Activated T-cell treated with anti-CD3 and anti-CD28 coated beads for 48 hours (primary cell): ENCODE data around the gene RNF6.

ENCODE experiments used
- DNase-seq: peaks from one replicate; pipeline ENCODE4 v3.0.0-alpha.2; 2020; ENCODE audit warnings: low read depth

RNF6 gene

GRCh38 chr13:26225896-26226617 is 3.9 kb upstream of the RNF6 start:
- no peak for DNase-seq

DNA sequence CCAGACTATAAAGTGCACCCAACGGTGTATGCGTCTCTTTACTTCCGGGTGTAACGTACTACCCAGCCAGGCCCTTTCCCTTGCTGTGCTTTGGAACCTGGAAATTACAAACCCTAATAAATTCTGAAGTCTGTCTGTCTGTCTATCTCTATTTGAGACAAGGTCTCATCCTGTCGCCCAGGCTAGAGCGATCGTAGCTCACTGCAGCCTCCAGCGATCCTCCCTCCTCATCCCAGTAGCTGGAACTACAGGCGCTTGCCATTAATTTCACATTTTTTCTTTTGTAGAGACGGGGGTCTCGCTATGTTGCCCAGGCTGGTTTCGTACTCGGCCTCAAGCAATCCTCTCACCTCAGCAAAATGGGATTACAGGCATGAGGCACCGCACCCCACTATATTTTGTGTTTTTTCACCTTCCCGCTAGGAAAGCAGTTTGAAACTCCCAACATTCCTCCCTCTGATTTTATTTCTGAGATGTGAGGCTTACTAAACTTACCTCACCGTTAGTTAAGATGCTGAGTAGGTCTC is 469 bp upstream of the RNF6 start:
- DNase-seq, result no peak

GRCh38 chr13:26221399-26221720 is 754 bp downstream of the RNF6 start:
- DNase-seq, result no peak

DNA sequence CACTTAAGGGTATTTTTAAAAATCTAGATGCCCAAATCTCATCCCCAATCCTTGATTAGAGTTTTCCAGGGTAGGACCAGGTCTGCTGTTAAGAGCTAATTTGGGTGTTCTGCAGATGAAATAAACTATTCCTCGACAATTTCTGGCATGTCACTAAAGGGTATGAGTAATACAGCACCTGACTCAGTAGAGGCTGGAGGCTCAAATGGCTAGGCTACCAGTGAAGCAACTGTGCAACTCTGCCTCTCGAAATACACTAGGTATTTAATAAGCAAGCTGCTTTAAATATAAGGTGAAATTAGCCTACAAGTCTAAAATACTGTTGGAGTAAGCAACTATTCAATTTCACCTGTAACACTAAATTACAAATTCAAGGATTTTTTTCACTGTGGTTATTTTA is 1.5 kb downstream of the RNF6 start:
- no peak for DNase-seq

DNA sequence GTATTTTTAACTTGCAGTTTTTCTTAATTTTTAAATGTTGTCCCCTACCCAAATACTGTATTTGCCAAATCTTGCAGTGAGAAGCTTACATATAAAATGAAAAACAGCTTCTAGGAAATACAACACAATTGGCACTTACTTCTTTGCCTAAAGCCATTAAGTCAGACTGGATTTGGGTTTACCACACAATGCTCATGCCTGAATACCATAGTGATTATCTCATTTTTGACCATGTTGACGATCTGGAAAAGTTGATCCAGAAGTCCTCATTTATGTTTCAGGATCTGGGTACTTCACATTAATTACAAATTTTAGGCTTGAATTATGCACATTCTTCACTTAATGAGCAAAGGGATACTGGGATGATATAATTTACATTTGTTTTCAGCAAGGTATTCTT is 2.4 kb downstream of the RNF6 start:
- no peak for DNase-seq

DNA sequence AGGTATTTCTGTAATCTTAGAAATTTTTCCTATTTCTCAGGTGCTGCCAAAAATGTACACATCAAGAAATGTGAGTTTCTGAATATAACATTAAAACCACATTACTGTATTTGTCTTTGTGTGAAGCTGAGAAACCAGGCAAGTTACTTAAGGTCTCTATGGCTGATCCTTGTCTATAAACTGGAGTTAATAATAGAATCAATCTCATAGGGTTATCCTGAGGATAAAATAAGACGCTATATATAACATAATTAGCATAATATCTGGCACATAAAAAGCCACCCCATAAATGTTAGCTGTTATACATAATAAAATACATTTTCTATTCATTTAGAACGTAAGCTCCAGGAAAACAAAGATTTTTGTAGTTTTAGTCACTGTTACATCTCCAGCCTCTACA is 6.1 kb downstream of the RNF6 start:
- DNase-seq, result no peak

GRCh38 chr13:26213982-26214381 is 8.1 kb downstream of the RNF6 start:
- no peak for DNase-seq

DNA sequence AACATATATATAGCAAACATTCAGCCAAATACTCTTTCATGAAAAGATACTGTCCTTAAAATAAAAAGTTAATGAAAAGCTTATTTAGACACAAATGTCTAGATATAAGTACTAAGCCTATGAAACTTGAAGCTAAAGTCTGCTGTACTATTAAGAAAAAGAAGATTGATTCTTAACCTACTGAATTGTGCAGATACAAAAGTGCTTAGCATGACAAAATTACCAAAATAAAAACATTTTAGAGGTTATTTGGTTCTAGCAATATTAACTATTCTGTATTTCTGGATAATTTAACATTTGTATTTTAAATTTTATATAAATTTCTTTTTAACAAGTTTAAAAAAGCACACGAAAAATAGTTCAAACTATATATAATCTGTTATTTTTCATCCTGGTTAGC is 8.8 kb downstream of the RNF6 start:
- DNase-seq, result no peak

- DNase-seq, result no peak
Measured at GRCh38 chr13:26208287-26208686, 13.8 kb downstream of the RNF6 start.

GRCh38 chr13:26202365-26202972 is 19.6 kb downstream of the RNF6 start:
- no peak for DNase-seq

- DNase-seq, result no peak
Measured at GRCh38 chr13:26200811-26201210, 21.3 kb downstream of the RNF6 start.

- DNase-seq, result no peak
Measured at GRCh38 chr13:26198116-26198515, 24.0 kb downstream of the RNF6 start.

GRCh38 chr13:26197298-26197697 is 24.8 kb downstream of the RNF6 start:
- no peak for DNase-seq

- no peak for DNase-seq
Measured at GRCh38 chr13:26186995-26187394, 35.1 kb downstream of the RNF6 start.

DNA sequence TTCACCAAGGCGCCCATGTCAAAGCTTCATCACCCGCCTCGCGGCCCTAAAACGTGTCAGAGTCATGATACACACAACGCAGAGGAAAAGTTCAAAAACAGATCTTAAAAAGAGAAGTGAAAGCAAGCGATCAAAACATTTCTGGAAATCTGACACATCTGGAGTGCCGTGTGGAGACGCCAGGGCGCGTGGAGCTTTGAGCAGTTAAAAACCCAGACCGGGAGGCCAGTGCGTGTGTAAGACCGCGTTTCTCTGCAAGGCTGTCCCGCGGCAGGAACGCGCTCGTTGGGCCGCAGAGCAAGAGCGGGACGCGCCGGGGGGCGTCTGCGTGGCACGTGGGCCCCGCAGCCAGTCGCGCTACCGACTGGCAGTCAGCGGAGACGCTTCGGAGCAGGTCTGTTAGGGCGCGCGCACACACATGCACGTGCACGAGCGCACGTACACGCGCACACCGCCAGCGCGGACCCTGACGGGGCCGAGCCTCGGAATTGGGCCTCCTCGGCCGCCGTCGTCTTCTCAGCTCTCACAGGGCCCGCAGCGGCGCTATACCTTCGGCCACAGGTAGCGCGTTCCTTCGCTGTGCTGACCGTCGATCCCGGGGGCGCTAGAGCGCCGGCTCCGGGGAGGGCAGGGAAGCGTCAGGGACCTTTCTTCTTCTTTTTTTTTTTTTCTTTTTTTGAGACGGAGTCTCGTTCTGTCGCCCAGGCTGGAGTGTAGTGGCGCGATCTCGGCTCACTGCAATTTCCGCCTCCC is 35.8 kb downstream of the RNF6 start:
- DNase-seq, result peak; percentile 88

DNA sequence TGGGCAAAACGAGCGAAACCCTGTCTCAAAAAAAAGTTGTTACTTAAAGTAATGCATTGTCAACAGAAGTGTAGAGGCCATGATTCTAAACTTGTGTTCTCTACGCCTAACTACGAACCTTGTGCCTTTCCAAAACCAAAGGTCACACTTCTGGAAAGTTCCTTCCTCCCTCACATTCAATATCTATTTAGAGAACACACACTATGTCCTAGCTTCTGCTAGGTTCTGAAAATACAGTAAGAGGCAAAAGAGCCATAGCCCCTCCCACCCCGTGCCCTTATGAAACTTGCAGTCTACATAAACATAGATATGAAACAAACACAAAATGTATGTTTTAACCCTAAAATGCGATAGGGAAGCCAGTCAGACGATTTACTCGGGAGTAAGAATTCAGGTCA is 36.4 kb downstream of the RNF6 start:
- no peak for DNase-seq

GRCh38 chr13:26184791-26185250 is 37.3 kb downstream of the RNF6 start:
- DNase-seq, result peak; percentile 57

DNA sequence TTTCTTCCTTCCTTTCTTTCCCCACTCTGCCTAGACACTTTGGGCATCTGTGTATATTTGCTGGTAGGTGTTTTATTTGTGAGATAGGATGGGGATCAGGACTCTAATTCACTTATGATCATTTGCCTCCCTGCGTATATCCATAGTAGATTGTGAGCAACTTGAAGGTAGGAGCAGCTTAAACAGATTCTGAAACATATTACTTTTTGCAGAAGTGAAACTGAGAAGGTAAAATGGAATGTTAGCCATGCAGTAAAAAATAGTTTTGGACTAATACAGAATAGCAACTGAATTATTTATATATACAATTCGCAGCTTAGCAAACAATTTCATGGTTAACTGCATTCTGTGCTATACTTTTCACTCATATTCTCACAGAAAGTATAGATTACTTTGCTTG is 38.7 kb downstream of the RNF6 start:
- DNase-seq, result no peak

DNA sequence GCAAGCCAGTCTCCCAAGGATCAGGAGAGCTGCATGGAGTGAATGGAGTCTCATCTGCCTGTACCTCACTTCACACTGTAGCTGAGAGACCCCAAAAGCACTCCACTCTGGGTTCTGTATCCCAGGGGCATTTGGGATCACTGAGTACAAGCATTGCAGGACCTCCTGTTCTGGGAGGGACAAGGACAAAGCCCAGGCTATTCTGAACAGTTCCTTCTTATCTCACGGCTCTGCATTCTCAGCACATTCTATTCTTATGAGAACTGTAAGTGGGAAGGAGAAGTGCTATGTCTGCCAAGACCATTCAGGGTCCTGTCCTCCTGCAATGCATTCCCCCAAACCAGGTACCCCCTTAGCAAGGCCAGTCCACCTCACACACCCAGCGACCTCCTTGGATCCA is 42.8 kb downstream of the RNF6 start:
- no peak for DNase-seq

GRCh38 chr13:26168835-26169234 is 53.3 kb downstream of the RNF6 start:
- DNase-seq, result no peak

GRCh38 chr13:26168237-26168814 is 53.8 kb downstream of the RNF6 start:
- no peak for DNase-seq

GRCh38 chr13:26163812-26164211 is 58.3 kb downstream of the RNF6 start:
- no peak for DNase-seq
